H1 (cell line): ENCODE data around the gene AMT.

Experiments
- CTCF ChIP-seq, 3 experiments: IDR thresholded peaks; 1 replicate in 2 of 3; 2 replicates in 1 of 3; pipeline versions ENCODE4 v1.5.1 to v1.6.1; 2011; ENCODE audit warnings: low read length in 3 of 3, mild to moderate bottlenecking in 3 of 3, inconsistent platforms in 2 of 3, low read depth in 1 of 3, moderate library complexity in 1 of 3; ENCODE audit not compliant: insufficient read depth in 1 of 3; ENCODE audit errors: control extremely low read depth in 1 of 3
- EZH2 ChIP-seq: fragments of 200-600 bp; sonication (generic); IDR thresholded peaks from 2 replicates; pipeline ENCODE4 v1.7.1; 2012; ENCODE audit warnings: low read depth, mild to moderate bottlenecking, moderate library complexity, low read length, inconsistent platforms; ENCODE audit not compliant: severe bottlenecking
- PHF8 ChIP-seq: fragments of 200-600 bp; sonication (generic); conservative IDR thresholded peaks from 2 replicates; pipeline ENCODE4 v1.7.1; 2012; ENCODE audit warnings: low read depth, mild to moderate bottlenecking, inconsistent platforms, low read length, moderate library complexity
- POLR2A ChIP-seq, 2 experiments: IDR thresholded peaks; 1 replicate in 1 of 2; 2 replicates in 1 of 2; pipeline ENCODE4 v1.6.1; 2011; ENCODE audit warnings: low read depth in 2 of 2, low read length in 2 of 2, mild to moderate bottlenecking in 2 of 2; ENCODE audit errors: control extremely low read depth in 1 of 2
- YY1 ChIP-seq: IDR thresholded peaks from 2 replicates; pipeline ENCODE4 v1.6.1; 2011; ENCODE audit warnings: low read depth, mild to moderate bottlenecking, low read length

GRCh38 chr3:49410846-49411534, 11.3 kb downstream of the AMT start:
- TF ChIP-seq EZH2 (no peak), YY1 (no peak), CTCF (IDR thresholded peaks at IDR 0.05; ENCODE audit: control extremely low read depth in 1 of 3, insufficient read depth in 1 of 3, low read depth in 1 of 3, low read length in 3 of 3) (no peak), POLR2A (IDR thresholded peaks at IDR 0.05; ENCODE audit: control extremely low read depth in 1 of 2, low read depth in 2 of 2, low read length in 2 of 2) (no peak), PHF8 (no peak)
